Right lobe of liver (tissue), 6 donors: ENCODE measurements around the gene SCYGR6. TPM values are rescaled to one million over a fixed set of nuclear protein-coding genes. Genes with fewer than 3 reads are reported as not detected.

Experiments used
- ATAC-seq, 4 donors: fragments of 200-7000 bp; cut with Tn5 transposase; one replicate each; pipeline ENCODE4 v1.9.1; 2020; ENCODE audit warnings: mild to moderate bottlenecking in 4 of 4, moderate library complexity in 4 of 4
- DNase-seq, 3 donors: peaks; one replicate each; pipeline ENCODE4 v3.0.0-alpha.2; 2020
- H3K27ac ChIP-seq, 3 donors: fragments of 200-600 bp; one replicate each; pipeline ENCODE4 v1.8.0; 2022
- H3K27me3 ChIP-seq, 2 donors: fragments of 200-600 bp; one replicate each; pipeline ENCODE4 v1.8.0; 2022
- H3K36me3 ChIP-seq, 4 donors: fragments of 200-600 bp; sonication (generic) in 1 of 4; one replicate each; pipeline versions ENCODE4 v1.5.1 to v1.8.0; 2017 to 2022; ENCODE audit warnings: control low read depth in 1 of 4
- H3K4me1 ChIP-seq, 4 donors: fragments of 200-600 bp; sonication (generic) in 1 of 4; one replicate each; pipeline versions ENCODE4 v1.5.1 to v1.8.0; 2017 to 2022; ENCODE audit warnings: control low read depth in 1 of 4
- H3K4me3 ChIP-seq, 3 donors: fragments of 200-600 bp; one replicate each; pipeline ENCODE4 v1.8.0; 2022
- H3K9me3 ChIP-seq, 4 donors: fragments of 200-600 bp; sonication (generic) in 1 of 4; one replicate each; pipeline versions ENCODE4 v1.5.1 to v1.8.0; 2017 to 2022; ENCODE audit warnings: control low read depth in 1 of 4
- CTCF ChIP-seq, 4 donors: fragments of 200-600 bp in 3 of 4; fragments of 450-650 bp in 1 of 4; IDR thresholded peaks; one replicate each; pipeline versions ENCODE4 v1.5.1 to v1.8.0; 2016 to 2022; ENCODE audit warnings: antibody characterized with exemption in 4 of 4, mild to moderate bottlenecking in 2 of 4
- POLR2A ChIP-seq: fragments of 450-650 bp; IDR thresholded peaks from one replicate; pipeline ENCODE4 v1.6.1; 2017; ENCODE audit warnings: antibody characterized with exemption, mild to moderate bottlenecking
- WGBS: methylation state at CpG from one replicate; pipeline ENCODE4 v1.1.6; 2018; ENCODE audit warnings: low coverage, low lambda C conversion rate; ENCODE audit not compliant: insufficient coverage; ENCODE audit errors: missing lambda C conversion rate; 5-methylcytosine and 5-hydroxymethylcytosine counted together
- intact Hi-C, 2 donors: fragments of 100-400 bp; cut with DNase I; formaldehyde crosslinking; loops; one replicate each; pipeline versions ENCODE4 v1.11.2 to v1.14.1; 2022
- small RNA-seq, 2 experiments: library from RNA; depleted of rRNA; stranded (forward); fragments of <200 nt; gene quantifications; one replicate each; pipeline ENCODE3, GENCODE V24; 2016
- total RNA-seq, 6 experiments: library from RNA; depleted of rRNA in 2 of 6; stranded (reverse); fragments of >200 nt in 2 of 6; fragmentation: NEBNext Ultra II Directional in 3 of 6; extraction: Animal tissue kit (Norgen Biotek cat#: 25700) in 3 of 6; gene quantifications; one replicate each; pipeline versions ENCODE4 v1.1.0 to v1.2.4, GENCODE V29; 2016 to 2023
- donor health status: DM: no; HTN: yes; CAD: no.
- donor health status: DM: no; HTN: no; CAD: no.
- donor health status: DM: no; HTN: no; CAD: no.
- donor health status: DM: no; HTN: yes; CAD: no.
- donor health status: DM: no; HTN: yes; CAD: no.

Gene SCYGR6
- total RNA-seq, 6 experiments from 2014 or later = not detected

GRCh38 chr2:227677928-227678327 lies 46.6 kb downstream of the SCYGR6 start:
- no peaks in the 10 kb centered on the region for H3K27me3 ChIP-seq
- TF ChIP-seq CTCF (IDR thresholded peaks at IDR 0.05) (no peak), POLR2A (no peak)
- H3K9me3 ChIP-seq = no peaks in the 10 kb centered on the region
- no peaks in the 10 kb centered on the region for H3K36me3 ChIP-seq
- H3K4me3 ChIP-seq = no peak overlapping the region
- no peak for ATAC-seq
- intact Hi-C loops = no loop called here
- 87% methylated on average over 3 of the region's 3 CpGs for WGBS
- no peak for DNase-seq
- H3K27ac ChIP-seq = no peak overlapping the region
- no peaks in the 10 kb centered on the region for H3K4me1 ChIP-seq

- no peak overlapping the region for H3K4me3 ChIP-seq
Measured at GRCh38 chr2:227674485-227674884, 50.1 kb downstream of the SCYGR6 start.

More at GRCh38 chr2:227674485-227674884, 50.1 kb downstream of the SCYGR6 start:
- Histone ChIP-seq H3K4me1 (no peaks in the 10 kb centered on the region), H3K27me3 (no peaks in the 10 kb centered on the region), H3K36me3 (no peaks in the 10 kb centered on the region), H3K9me3 (no peaks in the 10 kb centered on the region), H3K27ac (no peak overlapping the region)
- DNase-seq (no peak), ATAC-seq (no peak)
- no peak for TF ChIP-seq CTCF (IDR thresholded peaks at IDR 0.05)
- 60% methylated on average over 5 of the region's 5 CpGs for WGBS
- intact Hi-C loops = no loop called here

Small RNA genes within 50 kb of the gene (small RNA-seq; reads per million reads assigned to genes)
- gene RNA5SP121 = 0 reads per million in 2 experiments

Other genes with a start within 250 kb of the SCYGR6 start
- gene SCYGR2, start 125.9 kb downstream of the SCYGR6 start, total RNA-seq = not detected
- gene SCYGR3, start 109.9 kb downstream of the SCYGR6 start, total RNA-seq = not detected
- gene SCYGR4, start 107.3 kb downstream of the SCYGR6 start, total RNA-seq = not detected
- not detected for gene SCYGR5, start 58.0 kb downstream of the SCYGR6 start, total RNA-seq
- 10 to 100 TPM; 13.7 to 44.1 (median 16.8) TPM for gene SLC19A3, start 6.7 kb downstream of the SCYGR6 start, total RNA-seq
- not detected for gene SCYGR7, start 3.6 kb upstream of the SCYGR6 start, total RNA-seq
- not detected for gene SCYGR8, start 21.1 kb upstream of the SCYGR6 start, total RNA-seq
- gene CCL20, start 89.1 kb upstream of the SCYGR6 start, total RNA-seq = 100 to 1,000 TPM in 2 of 6 experiments, 10 to 100 TPM in 1, under 1 TPM in 1, not detected in 2; 0.88 to 111 (median 76.4) TPM
- gene DAW1, start 146.9 kb upstream of the SCYGR6 start, total RNA-seq = not detected